Heart left ventricle (tissue), 13 donors: ENCODE data around the gene RAVER1.

Experiments
- CTCF ChIP-seq, 12 donors: fragments of 200-600 bp; sonication (generic) in 4 of 12; IDR thresholded peaks; one replicate each; pipeline versions ENCODE4 v1.5.0 to v1.8.0; 2018 to 2022; ENCODE audit warnings: antibody characterized with exemption in 12 of 12, mild to moderate bottlenecking in 5 of 12
- POLR2A ChIP-seq, 2 donors: fragments of 450-650 bp; IDR thresholded peaks; one replicate each; pipeline ENCODE4 v1.6.1; 2017; ENCODE audit warnings: antibody characterized with exemption in 2 of 2, mild to moderate bottlenecking in 2 of 2, moderate library complexity in 2 of 2
- donor health status: ischemic (EF 13 %, LVEDD 7.1; RV severe dilation, severe dysfunction).
- donor health status: DM: no; HTN: yes; CAD: no.
- donor health status: DM: no; HTN: no; CAD: no.
- donor health status: ischemic (EF 25% LVEDD 6.9; RV normal size, moderate dysfunction).
- donor health status: ischemic (EF 25% LVEDD 5.7; RV mildly dilated, moderate dysfunction).
- donor health status: ischemic (EF 35%, LVEDD 5.7; RV mildly dilated, moderate dysfunction).
- donor health status: nonischemic (EF 11% LVEDD 7.7; RV severe dilation, severe dysfunction).
- donor health status: DM: yes; HTN: yes; CAD: no.
- donor health status: PGD.
- donor health status: ischemic (EF 29% LVEDD 5.4; RV normal size, mild dysfunction).
- donor health status: nonischemic (EF 23%, LVEDD 6.1; RV moderate dilation, normal function).

- TF ChIP-seq CTCF (IDR thresholded peaks at IDR 0.05) (no peak), POLR2A (IDR thresholded peaks at IDR 0.05) (no peak)
Measured at GRCh38 chr19:10368101-10368803, 34.9 kb upstream of the RAVER1 start.
